ENCODE results near the gene STX16. TPM values are rescaled to one million over a fixed set of nuclear protein-coding genes. Genes with fewer than 3 reads are reported as not detected.

STX16 gene
- total and polyA plus RNA-seq, 2 donors (not counting 1 experiment from before 2014, with no cell fraction given): 110 to 117 TPM

- Mint-ChIP-seq H3K9me3 (ENCODE audit: insufficient read depth) (no peaks in the 10 kb centered on the region), H3K4me1 (peaks cover 14% of the 10 kb centered on the region), H3K4me3 (peak overlapping the region; percentile 70), H3K27me3 (no peaks in the 10 kb centered on the region), H3K27ac (peak overlapping the region; percentile 56)
- Histone ChIP-seq H3K9me3 (ENCODE audit: control extremely low read depth in 1 of 3, control insufficient read depth in 2 of 3, insufficient read depth in 1 of 3, low read length in 2 of 3) (no peaks in the 10 kb centered on the region), H3K4me3 (ENCODE audit: control extremely low read depth in 1 of 5, extremely low read depth in 1 of 5, insufficient read depth in 1 of 5, low read depth in 2 of 5, low read length in 4 of 5) (peak overlapping the region in 1 of 5 experiments; percentile 17), H3K27ac (ENCODE audit: low read length in 2 of 2) (peak overlapping the region; percentile 18 to 59), H4K20me1 (ENCODE audit: control insufficient read depth, insufficient read depth, low read length, poor library complexity, severe bottlenecking) (no peaks in the 10 kb centered on the region), H3K4me2 (replicated peaks; ENCODE audit: low read depth, low read length, poor library complexity, severe bottlenecking) (peak overlapping the region; percentile 61), H2AFZ (ENCODE audit: insufficient read depth, low read depth, low read length, poor library complexity, severe bottlenecking) (peak overlapping the region; percentile 85), H3K36me3 (replicated peaks in 1 of 2; ENCODE audit: control extremely low read depth in 1 of 2, control insufficient read depth in 1 of 2, extremely low read depth in 1 of 2, insufficient read depth in 2 of 2, low read length in 1 of 2) (no peaks in the 10 kb centered on the region), H3K4me1 (ENCODE audit: control insufficient read depth in 2 of 2, insufficient read depth in 2 of 2, low read length in 2 of 2) (peaks cover 8% of the 10 kb centered on the region in 2 donors), H3K79me2 (ENCODE audit: control insufficient read depth, insufficient read depth, low read length) (peaks cover 2% of the 10 kb centered on the region), H3K27me3 (replicated peaks in 1 of 4; ENCODE audit: control extremely low read depth in 1 of 4, control insufficient read depth in 3 of 4, insufficient read depth in 4 of 4, low read length in 3 of 4) (no peaks in the 10 kb centered on the region), H3K9ac (ENCODE audit: low read length) (peak overlapping the region; percentile 42)
- 73% methylated on average over 29 of the region's 31 CpGs for WGBS (ENCODE audit: insufficient coverage)
- POLR2A ChIA-PET: no interaction called here
- no peak for ATAC-seq (ENCODE audit: low read depth)
- intact Hi-C loops (cut with micrococcal nuclease): loop anchor here (1.0 to 2.0 kb wide), 2 partner anchors 40 to 455 kb away; no protein-coding TSS in a partner anchor
- no peak for DNase-seq
- TF ChIP-seq EZH2 (IDR thresholded peaks at IDR 0.05; ENCODE audit: borderline replicate concordance, insufficient read depth, low read depth, low read length, poor library complexity, severe bottlenecking) (no peak), CTCF (IDR thresholded peaks at IDR 0.05) (no peak)
- CTCF ChIA-PET: interaction anchor here (1.0 to 2.1 kb wide), 5 partner anchors 16 to 456 kb away, joined by 3 to 12 read pairs (median 3); partner anchors contain the start of gene STX16
These were observed 40.9 kb downstream of the STX16 start for GRCh38 chr20:58691773-58692578.

Measured in B cell (primary cell).